Natural killer cell (primary cell): ENCODE data around the gene DGKK. TPM values are rescaled to one million over a fixed set of nuclear protein-coding genes. Genes with fewer than 3 reads are reported as not detected.

Experiments used
- ATAC-seq, 3 donors: fragments of 150-1000 bp in 2 of 3; fragments of 200-7000 bp in 1 of 3; cut with Tn5 transposase; 1 replicate in 1 of 3; 2 replicates in 2 of 3; pipeline ENCODE4 v1.10.0; 2021; ENCODE audit warnings: mild to moderate bottlenecking in 2 of 3, moderate library complexity in 2 of 3
- DNase-seq, 2 donors: peaks; one replicate each; pipeline versions ENCODE4 v3.0.0 to v3.0.0-alpha.2; 2013 to 2021; ENCODE audit warnings: mixed read lengths in 1 of 2
- H3K27ac ChIP-seq: one replicate; pipeline ENCODE4 v1.5.1; 2013; ENCODE audit warnings: mild to moderate bottlenecking, low read length
- H3K27me3 ChIP-seq: one replicate; pipeline ENCODE4 v1.6.1; 2013; ENCODE audit warnings: low read length; ENCODE audit not compliant: control insufficient read depth, insufficient read depth
- H3K36me3 ChIP-seq: one replicate; pipeline ENCODE4 v1.6.1; 2013; ENCODE audit warnings: low read length; ENCODE audit not compliant: control insufficient read depth, insufficient read depth
- H3K4me1 ChIP-seq: one replicate; pipeline ENCODE4 v1.6.1; 2013; ENCODE audit warnings: low read length; ENCODE audit not compliant: control insufficient read depth, insufficient read depth
- H3K4me3 ChIP-seq: one replicate; pipeline ENCODE4 v1.5.1; 2013; ENCODE audit warnings: low read length
- H3K9me3 ChIP-seq: one replicate; pipeline ENCODE4 v1.6.1; 2013; ENCODE audit warnings: low read length; ENCODE audit not compliant: control insufficient read depth, insufficient read depth
- H3K27ac Mint-ChIP-seq, 2 donors: one replicate each; pipeline ENCODE4 v1.8.0; 2022; ENCODE audit warnings: mild to moderate bottlenecking in 2 of 2, mixed read lengths in 2 of 2, moderate library complexity in 1 of 2
- H3K27me3 Mint-ChIP-seq, 2 donors: one replicate each; pipeline ENCODE4 v1.8.0; 2022; ENCODE audit warnings: low read depth in 2 of 2, mixed read lengths in 2 of 2
- H3K36me3 Mint-ChIP-seq: one replicate; pipeline ENCODE4 v1.8.0; 2022; ENCODE audit warnings: mixed read lengths
- H3K4me1 Mint-ChIP-seq, 2 donors: one replicate each; pipeline ENCODE4 v1.8.0; 2022; ENCODE audit warnings: mixed read lengths in 2 of 2
- H3K4me3 Mint-ChIP-seq: one replicate; pipeline ENCODE4 v1.8.0; 2022; ENCODE audit warnings: mild to moderate bottlenecking, moderate library complexity, mixed read lengths
- H3K9me3 Mint-ChIP-seq, 2 donors: one replicate each; pipeline ENCODE4 v1.8.0; 2022; ENCODE audit warnings: mixed read lengths in 2 of 2
- CTCF ChIP-seq: fragments of 200-600 bp; IDR thresholded peaks from one replicate; pipeline ENCODE4 v1.8.0; 2022; ENCODE audit warnings: antibody characterized with exemption
- WGBS: methylation state at CpG from one replicate; pipeline ENCODE4 v1.1.7; 2013; ENCODE audit warnings: missing lambda C conversion rate; ENCODE audit not compliant: insufficient coverage; 5-methylcytosine and 5-hydroxymethylcytosine counted together
- intact Hi-C: fragments of 100-400 bp; cut with micrococcal nuclease; formaldehyde crosslinking; loops from one replicate; pipeline ENCODE4 v1.14.2; 2022
- total RNA-seq, 4 donors: library from RNA; stranded (reverse); fragments of 120-200 nt in 1 of 4; gene quantifications; one replicate each; pipeline versions ENCODE4 v1.2.3 to v1.2.4, GENCODE V29; 2013 to 2022

DGKK gene
- total RNA-seq: 10 to 100 TPM in 1 of 3 donors, 1 to 10 TPM in 2; 8.8 to 11.4 (median 9.7) TPM
- total RNA-seq (2013): 8.1 TPM

- Mint-ChIP-seq H3K9me3 (no peaks in the 10 kb centered on the region), H3K36me3 (no peaks in the 10 kb centered on the region), H3K4me1 (peaks cover 8 to 19% of the 10 kb centered on the region in 2 donors), H3K4me3 (peak within 1 kb of the TSS; percentile 78), H3K27me3 (peaks cover 28 to 63% of the 10 kb centered on the region in 2 donors), H3K27ac (no peak within 1 kb of the TSS)
- WGBS: 5% methylated on average over 59 of the region's 59 CpGs
- no peak for TF ChIP-seq CTCF
- no peaks in the 10 kb centered on the region for H3K36me3 ChIP-seq
- no peaks in the 10 kb centered on the region for H3K9me3 ChIP-seq
- intact Hi-C loops: no loop called here
- H3K4me3 ChIP-seq: peak within 1 kb of the TSS; percentile 32
- ATAC-seq: peak; percentile 59 to 71 (median 67)
- no peak within 1 kb of the TSS for H3K27ac ChIP-seq
- DNase-seq: peak in 1 of 2 donors; percentile 17
- peaks cover 13% of the 10 kb centered on the region for H3K27me3 ChIP-seq
- H3K4me1 ChIP-seq: peaks cover 22% of the 10 kb centered on the region
These were observed at the start of gene DGKK for GRCh38 chrX:50470103-50471031. Gene DGKK (minus strand): TSS chrX:50470825. CDS start chrX:50470678, 147 bp downstream.

- Histone ChIP-seq H3K27ac (no peak overlapping the region), H3K27me3 (no peaks in the 10 kb centered on the region), H3K4me3 (no peak overlapping the region), H3K9me3 (no peaks in the 10 kb centered on the region), H3K36me3 (no peaks in the 10 kb centered on the region), H3K4me1 (no peaks in the 10 kb centered on the region)
- H3K27ac Mint-ChIP-seq: no peak overlapping the region
- H3K4me1 Mint-ChIP-seq: no peaks in the 10 kb centered on the region
- no peaks in the 10 kb centered on the region for H3K36me3 Mint-ChIP-seq
- no peaks in the 10 kb centered on the region for H3K9me3 Mint-ChIP-seq
- ATAC-seq (no peak), DNase-seq (no peak)
- TF ChIP-seq CTCF: no peak
- intact Hi-C loops: no loop called here
- 95% methylated on average over 7 of the region's 7 CpGs for WGBS
- no peak overlapping the region for H3K4me3 Mint-ChIP-seq
- peaks cover 0 to 23% of the 10 kb centered on the region in 2 donors for H3K27me3 Mint-ChIP-seq
These were observed 44.2 kb upstream of the DGKK start for GRCh38 chrX:50514811-50515210.

GRCh38 chrX:50497114-50497513, 26.5 kb upstream of the DGKK start:
- no peak overlapping the region for H3K4me3 Mint-ChIP-seq
- H3K4me3 ChIP-seq: no peak overlapping the region
- peaks cover 0 to 5% of the 10 kb centered on the region in 2 donors for H3K9me3 Mint-ChIP-seq

More at GRCh38 chrX:50497114-50497513, 26.5 kb upstream of the DGKK start:
- Histone ChIP-seq H3K27ac (no peak overlapping the region), H3K4me1 (no peaks in the 10 kb centered on the region), H3K36me3 (no peaks in the 10 kb centered on the region), H3K9me3 (no peaks in the 10 kb centered on the region), H3K27me3 (no peaks in the 10 kb centered on the region)
- H3K4me1 Mint-ChIP-seq: no peaks in the 10 kb centered on the region
- TF ChIP-seq CTCF: no peak
- H3K36me3 Mint-ChIP-seq: no peaks in the 10 kb centered on the region
- H3K27ac Mint-ChIP-seq: no peak overlapping the region
- ATAC-seq (no peak), DNase-seq (no peak)
- peaks cover 10 to 29% of the 10 kb centered on the region in 2 donors for H3K27me3 Mint-ChIP-seq
- 71% methylated on average over 2 of the region's 3 CpGs for WGBS
- intact Hi-C loops: no loop called here
